ENCODE measurements around the gene TMEM121. TPM values are rescaled to one million over a fixed set of nuclear protein-coding genes. Genes with fewer than 3 reads are reported as not detected.

Gene TMEM121
- total and polyA plus RNA-seq, 4 experiments from 2014 or later: 5.4 to 9.5 (median 6.4) TPM

GRCh38 chr14:105530285-105531087 lies 4.1 kb downstream of the TMEM121 start:
- Histone ChIP-seq H3K27ac (ENCODE audit: low read depth, low read length) (no peak overlapping the region), H3K27me3 (ENCODE audit: insufficient read depth, low read length) (no peaks in the 10 kb centered on the region), H3K4me1 (ENCODE audit: insufficient read depth, low read length) (peaks cover 29% of the 10 kb centered on the region), H3K9me3 (ENCODE audit: control insufficient read depth in 1 of 2, low read length in 2 of 2) (no peaks in the 10 kb centered on the region), H3K36me3 (ENCODE audit: insufficient read depth, low read length) (no peaks in the 10 kb centered on the region), H3K4me3 (ENCODE audit: low read length in 2 of 2) (no peak overlapping the region)
- Mint-ChIP-seq H3K27ac (peak overlapping the region in 5 of 7 donors; percentile 7 to 77 (median 70)), H3K36me3 (no peaks in the 10 kb centered on the region), H3K27me3 (peaks cover 0 to 4% of the 10 kb centered on the region in 2 donors), H3K4me3 (peak overlapping the region; percentile 60 to 74 (median 68)), H3K9me3 (no peaks in the 10 kb centered on the region), H3K4me1 (peaks cover 2 to 38% (median 19%) of the 10 kb centered on the region in 4 donors)
- CTCF ChIA-PET (ENCODE audit: partially characterized antibody): interaction anchor here (1.0 to 4.4 kb wide), 2 partner anchors 41 to 159 kb away, joined by 3 to 24 read pairs; no protein-coding TSS in a partner anchor
- DNase-seq: no peak
- POLR2A ChIA-PET (ENCODE audit: partially characterized antibody): interaction anchor here (1.0 to 3.8 kb wide), 2 partner anchors 49 to 282 kb away, joined by 3 to 21 read pairs; partner anchors contain the start of gene BTBD6
- intact Hi-C loops (cut with micrococcal nuclease): no loop called here

DNA sequence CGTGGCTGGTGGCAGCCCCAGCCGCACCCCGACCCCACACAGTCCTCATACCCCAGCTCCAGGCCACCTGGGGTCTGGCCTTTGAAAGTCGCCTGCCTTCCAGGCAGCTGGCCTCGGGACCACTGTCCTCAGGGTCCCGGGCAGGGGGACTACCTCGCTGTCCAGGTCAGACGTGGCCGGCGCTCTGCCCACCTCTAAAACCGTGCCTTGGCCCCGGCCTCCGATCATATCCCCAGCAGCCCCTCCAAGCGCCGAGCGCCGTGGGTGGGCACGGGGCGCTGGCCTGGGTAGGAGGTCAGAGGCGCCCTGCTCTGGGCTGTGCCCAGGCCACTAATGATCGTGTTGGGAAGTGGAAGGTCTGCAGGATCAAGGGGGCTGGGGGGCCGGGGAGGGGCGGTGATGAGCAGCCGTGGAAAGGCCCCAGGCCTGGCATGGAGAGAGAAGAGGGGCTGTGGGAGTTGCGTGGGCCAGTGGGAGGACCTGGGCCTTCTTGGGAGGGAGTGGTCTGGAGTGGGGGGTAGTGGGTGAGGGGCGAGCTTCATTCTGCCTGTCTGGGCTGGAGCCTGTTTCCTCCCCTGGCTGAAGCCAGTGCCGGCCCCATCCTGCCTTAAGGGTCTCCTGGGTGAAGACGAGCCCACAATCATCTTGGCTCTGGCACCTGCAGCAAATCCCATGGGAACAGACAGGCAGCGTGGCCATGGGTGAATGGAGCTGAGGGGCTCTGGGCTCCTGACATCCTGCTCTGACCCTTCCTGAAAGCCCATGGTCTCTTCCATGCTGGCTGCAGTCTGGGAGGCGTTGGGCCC lies 4.9 kb downstream of the TMEM121 start:
- H3K4me1 ChIP-seq (ENCODE audit: insufficient read depth, low read length): peaks cover 24% of the 10 kb centered on the region
- Mint-ChIP-seq H3K4me1 (peaks cover 2 to 38% (median 19%) of the 10 kb centered on the region in 4 donors), H3K36me3 (no peaks in the 10 kb centered on the region), H3K9me3 (no peaks in the 10 kb centered on the region), H3K4me3 (peak overlapping the region in 4 of 8 donors; percentile 16 to 64 (median 32)), H3K27ac (peak overlapping the region in 2 of 7 donors; percentile 62 to 75), H3K27me3 (peaks cover 0 to 2% of the 10 kb centered on the region in 2 donors)
- ChIA-PET CTCF (ENCODE audit: partially characterized antibody) (interaction anchor here (0.7 to 4.4 kb wide), 4 partner anchors 18 to 161 kb away, joined by 3 to 24 read pairs (median 4); no protein-coding TSS in a partner anchor), POLR2A (ENCODE audit: partially characterized antibody) (interaction anchor here (3.8 kb wide), 1 partner anchor 50 kb away, joined by 21 read pairs; no protein-coding TSS in a partner anchor)
- intact Hi-C loops (cut with micrococcal nuclease): no loop called here
- no peak for DNase-seq
- H3K4me3 ChIP-seq (ENCODE audit: low read length in 2 of 2): no peak overlapping the region
- no peaks in the 10 kb centered on the region for H3K9me3 ChIP-seq (ENCODE audit: control insufficient read depth in 1 of 2, low read length in 2 of 2)
- no peaks in the 10 kb centered on the region for H3K36me3 ChIP-seq (ENCODE audit: insufficient read depth, low read length)
- H3K27me3 ChIP-seq (ENCODE audit: insufficient read depth, low read length): no peaks in the 10 kb centered on the region
- no peak overlapping the region for H3K27ac ChIP-seq (ENCODE audit: low read depth, low read length)

GRCh38 chr14:105531894-105532623 lies 5.7 kb downstream of the TMEM121 start:
- Mint-ChIP-seq H3K36me3 (no peaks in the 10 kb centered on the region), H3K27me3 (peaks cover 1 to 2% of the 10 kb centered on the region in 2 donors), H3K4me1 (peaks cover 2 to 37% (median 19%) of the 10 kb centered on the region in 4 donors), H3K4me3 (peak overlapping the region in 1 of 8 donors; percentile 61), H3K9me3 (no peaks in the 10 kb centered on the region), H3K27ac (peak overlapping the region in 1 of 7 donors; percentile 62)
- no peak for DNase-seq
- H3K36me3 ChIP-seq (ENCODE audit: insufficient read depth, low read length): no peaks in the 10 kb centered on the region
- H3K4me1 ChIP-seq (ENCODE audit: insufficient read depth, low read length): peaks cover 20% of the 10 kb centered on the region
- ChIA-PET CTCF (ENCODE audit: partially characterized antibody) (interaction anchor here (0.7 to 1.9 kb wide), 3 partner anchors 11 to 162 kb away, joined by 3 to 6 read pairs (median 4); no protein-coding TSS in a partner anchor), POLR2A (ENCODE audit: partially characterized antibody) (no interaction called here)
- H3K9me3 ChIP-seq (ENCODE audit: control insufficient read depth in 1 of 2, low read length in 2 of 2): no peaks in the 10 kb centered on the region
- H3K27me3 ChIP-seq (ENCODE audit: insufficient read depth, low read length): no peaks in the 10 kb centered on the region
- no peak overlapping the region for H3K27ac ChIP-seq (ENCODE audit: low read depth, low read length)
- H3K4me3 ChIP-seq (ENCODE audit: low read length in 2 of 2): no peak overlapping the region
- intact Hi-C loops (cut with micrococcal nuclease): no loop called here

DNA sequence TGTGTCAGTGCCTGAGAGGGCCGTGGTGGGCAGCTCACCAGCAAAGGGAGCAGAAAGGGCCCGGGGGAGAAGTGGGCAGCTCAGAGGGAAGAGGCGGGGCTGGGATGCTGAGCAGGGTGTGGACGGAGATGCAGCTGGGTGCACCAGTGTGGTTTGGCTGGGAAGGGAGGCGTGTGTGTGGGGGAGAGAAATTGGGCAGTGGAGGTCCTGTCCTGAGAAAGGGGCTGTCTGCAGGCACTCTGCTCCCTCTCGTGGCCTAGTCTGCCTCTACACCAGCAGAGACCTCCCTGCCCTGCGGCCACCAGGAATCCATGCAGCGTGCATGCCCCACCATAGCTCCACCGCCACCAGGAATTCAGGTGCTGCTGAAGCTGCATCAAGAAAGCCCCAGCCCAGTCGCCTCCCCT lies 6.4 kb downstream of the TMEM121 start:
- no peak for DNase-seq
- H3K27me3 Mint-ChIP-seq: peaks cover 2% of the 10 kb centered on the region in 2 donors
- H3K4me1 Mint-ChIP-seq: peaks cover 2 to 30% (median 13%) of the 10 kb centered on the region in 4 donors
- no peaks in the 10 kb centered on the region for H3K27me3 ChIP-seq (ENCODE audit: insufficient read depth, low read length)
- H3K27ac ChIP-seq (ENCODE audit: low read depth, low read length): no peak overlapping the region
- POLR2A ChIA-PET (ENCODE audit: partially characterized antibody): no interaction called here
- no peak overlapping the region for H3K4me3 Mint-ChIP-seq
- H3K9me3 Mint-ChIP-seq: no peaks in the 10 kb centered on the region
- H3K36me3 Mint-ChIP-seq: no peaks in the 10 kb centered on the region
- H3K4me1 ChIP-seq (ENCODE audit: insufficient read depth, low read length): peaks cover 16% of the 10 kb centered on the region
- CTCF ChIA-PET (ENCODE audit: partially characterized antibody): interaction anchor here (1.2 to 1.9 kb wide), 3 partner anchors 10 to 162 kb away, joined by 4 to 13 read pairs (median 6); no protein-coding TSS in a partner anchor
- H3K36me3 ChIP-seq (ENCODE audit: insufficient read depth, low read length): no peaks in the 10 kb centered on the region
- H3K27ac Mint-ChIP-seq: peak overlapping the region in 3 of 7 donors; percentile 54 to 70 (median 64)
- H3K9me3 ChIP-seq (ENCODE audit: control insufficient read depth in 1 of 2, low read length in 2 of 2): no peaks in the 10 kb centered on the region
- intact Hi-C loops (cut with micrococcal nuclease): no loop called here
- no peak overlapping the region for H3K4me3 ChIP-seq (ENCODE audit: low read length in 2 of 2)

- peaks cover 2 to 4% of the 10 kb centered on the region in 2 donors for H3K27me3 Mint-ChIP-seq
- Histone ChIP-seq H3K27me3 (ENCODE audit: insufficient read depth, low read length) (no peaks in the 10 kb centered on the region), H3K36me3 (ENCODE audit: insufficient read depth, low read length) (no peaks in the 10 kb centered on the region), H3K4me3 (ENCODE audit: low read length in 2 of 2) (no peak overlapping the region), H3K9me3 (ENCODE audit: control insufficient read depth in 1 of 2, low read length in 2 of 2) (no peaks in the 10 kb centered on the region), H3K4me1 (ENCODE audit: insufficient read depth, low read length) (peaks cover 16% of the 10 kb centered on the region), H3K27ac (ENCODE audit: low read depth, low read length) (no peak overlapping the region)
- peak overlapping the region in 2 of 7 donors; percentile 13 to 24 for H3K27ac Mint-ChIP-seq
- H3K4me1 Mint-ChIP-seq: peaks cover 4 to 28% (median 14%) of the 10 kb centered on the region in 4 donors
- ChIA-PET CTCF (ENCODE audit: partially characterized antibody) (interaction anchor here (1.2 to 1.9 kb wide), 3 partner anchors 10 to 163 kb away, joined by 4 to 13 read pairs (median 6); no protein-coding TSS in a partner anchor), POLR2A (ENCODE audit: partially characterized antibody) (no interaction called here)
- no peaks in the 10 kb centered on the region for H3K36me3 Mint-ChIP-seq
- no peak for DNase-seq
- H3K9me3 Mint-ChIP-seq: no peaks in the 10 kb centered on the region
- intact Hi-C loops (cut with micrococcal nuclease): no loop called here
- no peak overlapping the region for H3K4me3 Mint-ChIP-seq
Measured at GRCh38 chr14:105533391-105533790, 7.0 kb downstream of the TMEM121 start.

GRCh38 chr14:105533811-105534498 lies 7.6 kb downstream of the TMEM121 start:
- H3K4me3 ChIP-seq (ENCODE audit: low read length in 2 of 2): no peak overlapping the region
- peaks cover 12% of the 10 kb centered on the region for H3K4me1 ChIP-seq (ENCODE audit: insufficient read depth, low read length)
- H3K27me3 Mint-ChIP-seq: peaks cover 2 to 7% of the 10 kb centered on the region in 2 donors
- DNase-seq: no peak
- intact Hi-C loops (cut with micrococcal nuclease): no loop called here
- H3K4me3 Mint-ChIP-seq: no peak overlapping the region
- ChIA-PET POLR2A (ENCODE audit: partially characterized antibody) (no interaction called here), CTCF (ENCODE audit: partially characterized antibody) (interaction anchor here (1.2 to 1.9 kb wide), 3 partner anchors 9 to 163 kb away, joined by 4 to 13 read pairs (median 6); no protein-coding TSS in a partner anchor)
- no peak overlapping the region for H3K27ac ChIP-seq (ENCODE audit: low read depth, low read length)
- peak overlapping the region in 2 of 7 donors; percentile 13 to 24 for H3K27ac Mint-ChIP-seq
- no peaks in the 10 kb centered on the region for H3K36me3 Mint-ChIP-seq
- no peaks in the 10 kb centered on the region for H3K27me3 ChIP-seq (ENCODE audit: insufficient read depth, low read length)
- peaks cover 3 to 25% (median 11%) of the 10 kb centered on the region in 4 donors for H3K4me1 Mint-ChIP-seq
- no peaks in the 10 kb centered on the region for H3K36me3 ChIP-seq (ENCODE audit: insufficient read depth, low read length)
- no peaks in the 10 kb centered on the region for H3K9me3 Mint-ChIP-seq
- H3K9me3 ChIP-seq (ENCODE audit: control insufficient read depth in 1 of 2, low read length in 2 of 2): no peaks in the 10 kb centered on the region
